NCI-H1930 (cell line): ENCODE data around the gene ARFRP1.

Experiments
- DNase-seq, 2 experiments: peaks; one replicate each; lab custom pipeline; 2025; lab: John Stamatoyannopoulos, UW

ARFRP1 gene

DNA sequence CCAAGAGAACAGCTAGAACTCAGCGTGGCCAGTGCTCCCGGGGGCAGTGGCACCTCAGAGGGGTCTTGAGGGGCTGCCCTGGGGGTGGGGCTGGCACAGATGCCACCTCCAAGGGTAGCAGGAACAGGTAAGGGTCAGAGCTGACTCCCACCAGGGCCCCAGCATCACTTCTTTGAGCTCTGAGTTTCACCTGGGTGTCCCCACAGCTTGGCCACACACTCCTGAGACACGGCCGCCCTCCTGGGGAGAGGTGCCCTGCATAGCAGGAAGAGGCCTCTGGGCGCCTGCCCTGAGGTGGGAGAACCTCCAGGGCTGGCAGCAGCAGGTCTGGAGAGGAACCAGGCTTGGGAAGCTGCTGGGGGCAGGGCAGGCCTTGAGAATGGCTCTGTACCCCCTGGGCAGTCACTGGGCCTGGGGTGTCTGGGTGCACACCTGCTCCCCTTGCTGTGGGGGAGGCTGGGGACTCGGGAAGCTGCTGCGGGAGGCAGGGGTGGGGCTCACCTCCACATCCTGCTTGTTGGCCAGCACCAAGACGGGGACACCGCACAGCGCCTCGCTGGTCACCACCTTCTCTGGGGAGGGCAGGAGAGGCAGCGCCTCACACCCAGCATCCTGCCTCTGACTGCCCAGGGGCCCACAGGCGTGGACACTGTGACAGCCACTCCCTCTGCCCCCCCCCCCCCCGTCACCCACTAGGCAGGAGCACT is 6.3 kb downstream of the ARFRP1 start:
- DNase-seq = no peak

DNA sequence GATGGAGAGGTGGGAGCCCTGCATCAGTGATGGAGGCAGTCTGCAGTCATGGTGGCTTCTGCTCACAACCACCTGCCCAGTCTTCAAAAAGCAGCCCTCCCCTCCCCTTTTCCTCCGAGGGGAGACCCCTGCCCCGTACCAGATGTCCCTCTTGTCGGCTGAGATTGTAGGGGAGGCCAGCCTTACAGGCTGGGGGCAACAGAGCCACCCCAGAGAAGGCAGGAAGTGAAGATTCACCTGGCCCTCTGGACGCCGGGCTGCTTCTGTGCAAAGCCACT is 6.8 kb downstream of the ARFRP1 start:
- no peak for DNase-seq

DNA sequence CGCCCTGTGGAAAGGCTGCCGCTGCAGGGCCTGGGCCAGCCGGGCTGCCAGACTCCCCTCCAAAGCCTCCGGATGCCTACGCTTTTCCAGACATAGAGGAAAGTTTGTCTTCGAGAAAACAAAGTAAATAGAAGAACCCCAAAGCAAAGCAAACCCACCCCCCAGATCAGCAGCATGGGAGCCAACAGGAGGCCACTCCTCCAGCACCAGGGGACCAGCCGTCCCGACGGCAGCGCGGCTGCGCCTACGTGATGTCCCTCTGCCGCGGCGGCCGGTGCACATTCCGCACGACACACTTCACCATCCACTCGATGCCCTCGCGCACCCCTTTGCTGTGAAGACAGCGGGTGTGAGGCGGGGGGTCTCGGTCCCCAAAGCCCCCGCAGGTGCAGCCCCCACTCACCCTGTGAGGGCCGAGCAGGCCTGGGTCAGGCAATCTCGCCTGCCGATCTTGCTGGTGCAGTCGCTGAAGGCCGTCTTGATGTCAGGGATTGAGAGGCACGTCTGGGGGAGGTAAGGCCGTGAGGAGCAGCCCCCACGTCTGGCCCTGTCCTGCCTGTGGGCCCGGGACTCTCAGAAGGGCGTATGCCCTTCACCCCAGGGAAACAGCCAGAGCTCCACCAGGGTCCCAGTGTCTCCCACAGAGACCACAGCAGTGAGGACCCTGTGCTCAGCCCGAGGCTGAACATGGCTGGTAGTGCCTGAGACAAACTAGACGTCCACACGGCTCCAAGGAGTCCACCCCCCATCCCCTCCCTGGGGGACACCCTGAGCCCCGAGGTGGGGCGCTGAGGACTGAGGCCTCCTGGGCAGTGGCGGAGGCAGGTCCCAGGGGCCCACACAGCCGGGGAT is 7.4 kb downstream of the ARFRP1 start:
- DNase-seq = peak in 1 of 2 experiments; percentile 22

DNA sequence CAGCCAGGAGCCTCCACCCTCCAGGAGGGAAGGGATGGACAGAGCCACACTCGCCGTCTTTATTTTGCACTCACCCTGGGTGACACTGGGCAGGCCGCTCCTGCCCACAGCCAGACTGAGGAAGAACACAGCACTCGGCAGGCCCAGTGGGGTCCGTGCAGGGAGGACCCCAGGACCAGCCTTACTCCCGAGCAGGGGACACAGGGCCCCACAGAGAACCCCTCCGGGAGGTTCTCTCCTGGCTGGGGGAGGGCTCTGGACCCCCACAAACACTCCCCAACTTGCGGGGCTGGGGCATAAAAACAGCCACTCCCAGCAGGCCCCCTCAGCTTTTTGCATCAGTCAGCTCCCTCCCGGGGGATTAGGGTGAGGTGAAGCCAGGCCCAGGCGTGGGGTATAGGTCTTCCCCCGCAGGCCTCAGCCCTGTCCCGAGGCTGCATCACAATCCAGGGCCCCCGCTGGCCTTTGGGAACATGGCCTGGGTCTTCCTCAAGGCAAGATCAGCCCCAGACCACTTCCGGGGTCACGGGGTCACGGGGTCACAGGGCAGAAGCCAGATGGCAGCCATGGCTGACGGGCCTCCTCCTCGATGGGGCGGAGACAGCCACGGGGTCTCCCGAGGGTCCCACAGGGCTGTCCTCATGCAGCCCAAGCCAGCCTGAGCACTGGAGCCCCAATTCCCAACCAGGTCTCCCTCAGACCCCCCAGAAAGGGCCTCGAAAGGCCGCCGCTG is 8.1 kb downstream of the ARFRP1 start:
- no peak for DNase-seq

- no peak for DNase-seq
These were observed 8.9 kb downstream of the ARFRP1 start for GRCh38 chr20:63698739-63699465.

- DNase-seq = no peak
These were observed 9.8 kb downstream of the ARFRP1 start for GRCh38 chr20:63697868-63698545.

- DNase-seq = no peak
These were observed 10.4 kb downstream of the ARFRP1 start for GRCh38 chr20:63697357-63697867.

DNA sequence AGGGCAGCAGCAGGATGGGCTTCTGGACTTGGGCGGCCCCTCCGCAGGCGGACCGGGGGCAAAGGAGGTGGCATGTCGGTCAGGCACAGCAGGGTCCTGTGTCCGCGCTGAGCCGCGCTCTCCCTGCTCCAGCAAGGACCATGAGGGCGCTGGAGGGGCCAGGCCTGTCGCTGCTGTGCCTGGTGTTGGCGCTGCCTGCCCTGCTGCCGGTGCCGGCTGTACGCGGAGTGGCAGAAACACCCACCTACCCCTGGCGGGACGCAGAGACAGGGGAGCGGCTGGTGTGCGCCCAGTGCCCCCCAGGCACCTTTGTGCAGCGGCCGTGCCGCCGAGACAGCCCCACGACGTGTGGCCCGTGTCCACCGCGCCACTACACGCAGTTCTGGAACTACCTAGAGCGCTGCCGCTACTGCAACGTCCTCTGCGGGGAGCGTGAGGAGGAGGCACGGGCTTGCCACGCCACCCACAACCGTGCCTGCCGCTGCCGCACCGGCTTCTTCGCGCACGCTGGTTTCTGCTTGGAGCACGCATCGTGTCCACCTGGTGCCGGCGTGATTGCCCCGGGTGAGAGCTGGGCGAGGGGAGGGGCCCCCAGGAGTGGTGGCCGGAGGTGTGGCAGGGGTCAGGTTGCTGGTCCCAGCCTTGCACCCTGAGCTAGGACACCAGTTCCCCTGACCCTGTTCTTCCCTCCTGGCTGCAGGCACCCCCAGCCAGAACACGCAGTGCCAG is 11.0 kb downstream of the ARFRP1 start, which contains the start of gene TNFRSF6B:
TSS of gene TNFRSF6B (plus strand) at position 25 of the 729 bp plus-strand sequence. CDS start at position 141, 116 bp downstream.
- no peak for DNase-seq

- DNase-seq = no peak
These were observed 11.5 kb downstream of the ARFRP1 start for GRCh38 chr20:63696306-63696627.

- DNase-seq = no peak
These were observed 12.1 kb downstream of the ARFRP1 start for GRCh38 chr20:63695424-63696305.

DNA sequence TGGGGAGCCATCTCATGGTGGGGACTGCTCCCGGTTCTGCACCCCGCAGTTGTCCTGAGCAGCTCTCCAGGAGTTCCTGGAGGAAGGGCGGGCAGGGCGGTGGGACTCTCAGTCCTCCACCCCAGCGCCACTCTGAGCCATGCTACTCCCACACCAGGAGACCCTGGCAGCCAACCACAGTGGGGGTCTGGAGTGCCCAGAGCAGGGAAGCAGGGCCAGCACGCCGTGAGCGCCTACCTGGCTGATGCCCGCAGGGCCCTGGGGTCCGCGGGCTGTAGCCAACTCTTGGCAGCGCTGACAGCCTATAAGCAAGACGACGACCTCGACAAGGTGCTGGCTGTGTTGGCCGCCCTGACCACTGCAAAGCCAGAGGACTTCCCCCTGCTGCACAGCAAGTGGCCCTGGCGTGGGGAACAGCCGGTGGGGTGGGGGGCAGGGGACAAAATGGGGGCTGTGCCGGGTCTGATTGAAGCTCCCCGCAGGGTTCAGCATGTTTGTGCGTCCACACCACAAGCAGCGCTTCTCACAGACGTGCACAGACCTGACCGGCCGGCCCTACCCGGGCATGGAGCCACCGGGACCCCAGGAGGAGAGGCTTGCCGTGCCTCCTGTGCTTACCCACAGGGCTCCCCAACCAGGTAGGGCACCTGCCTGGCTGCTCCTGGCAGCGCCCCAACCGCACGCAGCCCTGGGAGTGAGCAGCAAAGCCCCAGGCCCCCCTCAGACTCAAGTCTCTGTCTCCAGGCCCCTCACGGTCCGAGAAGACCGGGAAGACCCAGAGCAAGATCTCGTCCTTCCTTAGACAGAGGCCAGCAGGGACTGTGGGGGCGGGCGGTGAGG is 13.0 kb downstream of the ARFRP1 start:
- DNase-seq = no peak

GRCh38 chr20:63693733-63694583 is 13.8 kb downstream of the ARFRP1 start:
- no peak for DNase-seq

DNA sequence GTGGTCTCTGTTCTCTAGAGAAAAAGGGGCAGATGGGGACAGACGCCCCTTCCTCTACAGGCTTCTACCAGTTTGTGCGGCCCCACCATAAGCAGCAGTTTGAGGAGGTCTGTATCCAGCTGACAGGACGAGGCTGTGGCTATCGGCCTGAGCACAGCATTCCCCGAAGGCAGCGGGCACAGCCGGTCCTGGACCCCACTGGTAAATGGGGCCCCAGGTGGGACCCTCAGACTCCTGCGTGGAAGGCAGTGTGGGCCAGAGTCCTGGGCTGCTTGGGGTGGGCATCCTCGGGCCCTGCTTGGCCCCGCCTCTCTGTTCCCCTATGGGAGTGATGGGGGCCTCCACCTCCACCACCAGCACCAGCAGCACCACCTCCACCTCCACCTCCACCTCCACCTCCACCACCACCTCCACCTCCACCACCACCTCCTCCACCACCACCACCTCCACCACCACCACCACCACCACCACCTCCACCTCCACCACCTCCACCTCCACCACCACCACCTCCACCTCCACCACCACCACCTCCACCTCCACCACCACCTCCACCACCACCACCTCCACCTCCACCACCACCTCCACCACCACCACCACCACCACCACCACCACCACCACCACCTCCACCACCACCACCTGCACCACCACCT is 14.6 kb downstream of the ARFRP1 start:
- no peak for DNase-seq

- peak in 1 of 2 experiments; percentile 57 for DNase-seq
These were observed 15.2 kb downstream of the ARFRP1 start for GRCh38 chr20:63692436-63693082.

DNA sequence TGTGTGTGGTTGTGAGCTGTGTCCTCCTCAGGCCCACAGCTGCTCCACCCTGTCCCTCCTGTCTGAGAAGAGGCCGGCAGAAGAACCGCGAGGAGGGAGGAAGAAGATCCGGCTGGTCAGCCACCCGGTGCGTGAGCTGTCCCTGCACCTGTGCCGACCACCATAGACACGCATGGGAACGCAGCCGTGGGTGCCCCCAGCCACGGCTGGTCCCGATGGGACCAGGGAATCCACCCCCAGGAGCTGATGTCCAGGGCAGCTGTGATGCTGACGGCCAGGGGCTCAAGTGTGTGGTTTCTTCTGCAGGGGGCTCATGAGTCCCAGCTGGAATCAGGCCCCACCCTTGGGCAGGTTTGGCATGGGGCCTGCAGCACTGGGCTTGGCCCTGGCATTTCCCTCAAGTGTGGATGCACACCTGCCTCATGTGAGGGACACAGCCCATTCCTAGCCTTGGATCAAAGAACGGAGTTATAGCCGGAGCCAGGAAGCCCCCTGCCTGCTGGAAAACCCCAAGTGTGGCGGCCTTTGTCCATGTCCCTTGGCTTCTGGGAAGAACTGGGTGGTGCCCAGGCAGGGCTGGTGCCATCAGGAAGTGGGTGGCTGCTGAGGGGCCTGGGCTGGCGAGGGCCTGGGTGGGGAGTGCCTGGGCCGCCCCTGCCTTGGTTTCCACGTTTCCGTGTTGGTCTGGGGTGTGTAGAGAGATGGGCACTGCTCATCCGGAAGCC is 15.9 kb downstream of the ARFRP1 start:
- no peak for DNase-seq
